Measurements from ENCODE around the gene SORCS2.

DNA sequence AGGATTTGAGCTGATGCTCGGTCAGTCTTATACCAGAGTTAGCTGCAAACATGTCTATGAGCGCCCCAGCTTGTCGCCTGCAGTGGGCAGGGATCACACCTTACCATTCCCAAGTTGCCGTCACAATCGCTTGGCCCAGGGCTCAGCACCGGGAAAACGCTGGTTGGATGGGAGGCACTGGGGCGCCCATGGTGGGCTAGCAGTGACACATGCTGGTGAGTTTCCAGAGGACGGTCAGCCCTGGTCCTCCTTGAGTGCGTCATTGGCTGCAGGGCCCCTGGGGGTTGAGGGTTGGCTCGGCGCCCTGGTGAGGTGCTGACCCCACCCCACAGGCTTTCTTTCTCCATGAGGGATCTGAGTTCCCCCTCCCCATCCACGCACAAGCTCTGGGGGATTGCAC is 50.4 kb downstream of the SORCS2 start:
- TF ChIP-seq EZH2phosphoT487 (IDR thresholded peaks at IDR 0.05; ENCODE audit: borderline replicate concordance, low read length) (no peak), EZH2 (IDR thresholded peaks at IDR 0.05; ENCODE audit: low read length, unreplicated experiment) (no peak)
- TF ChIP-seq, protein P1, sequence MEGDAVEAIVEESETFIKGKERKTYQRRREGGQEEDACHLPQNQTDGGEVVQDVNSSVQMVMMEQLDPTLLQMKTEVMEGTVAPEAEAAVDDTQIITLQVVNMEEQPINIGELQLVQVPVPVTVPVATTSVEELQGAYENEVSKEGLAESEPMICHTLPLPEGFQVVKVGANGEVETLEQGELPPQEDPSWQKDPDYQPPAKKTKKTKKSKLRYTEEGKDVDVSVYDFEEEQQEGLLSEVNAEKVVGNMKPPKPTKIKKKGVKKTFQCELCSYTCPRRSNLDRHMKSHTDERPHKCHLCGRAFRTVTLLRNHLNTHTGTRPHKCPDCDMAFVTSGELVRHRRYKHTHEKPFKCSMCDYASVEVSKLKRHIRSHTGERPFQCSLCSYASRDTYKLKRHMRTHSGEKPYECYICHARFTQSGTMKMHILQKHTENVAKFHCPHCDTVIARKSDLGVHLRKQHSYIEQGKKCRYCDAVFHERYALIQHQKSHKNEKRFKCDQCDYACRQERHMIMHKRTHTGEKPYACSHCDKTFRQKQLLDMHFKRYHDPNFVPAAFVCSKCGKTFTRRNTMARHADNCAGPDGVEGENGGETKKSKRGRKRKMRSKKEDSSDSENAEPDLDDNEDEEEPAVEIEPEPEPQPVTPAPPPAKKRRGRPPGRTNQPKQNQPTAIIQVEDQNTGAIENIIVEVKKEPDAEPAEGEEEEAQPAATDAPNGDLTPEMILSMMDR (conservative IDR thresholded peaks at IDR 0.05; ENCODE audit: low read depth, low read length): no peak

Data from PC-3 (cell line).